K562 (cell line): ENCODE measurements around the gene LIX1L. TPM values are rescaled to one million over a fixed set of nuclear protein-coding genes. Genes with fewer than 3 reads are reported as not detected.

Experiments
- DNMT1 ChIP-seq: fragments of 450-650 bp; IDR thresholded peaks from 2 replicates; pipeline ENCODE4 v1.6.1; 2016; ENCODE audit warnings: antibody characterized with exemption, mild to moderate bottlenecking
- E2F3 ChIP-seq: fragments of 250-450 bp; sonication (Bioruptor Pico); IDR thresholded peaks from 2 replicates; pipeline ENCODE4 v1.4.0; 2020; ENCODE audit warnings: mild to moderate bottlenecking
- FOXP4 ChIP-seq: sonication (generic); formaldehyde crosslinking; IDR thresholded peaks from 2 replicates; pipeline ENCODE4 v1.8.0; 2022; ENCODE audit warnings: mild to moderate bottlenecking, missing genetic modification reagents, borderline replicate concordance
- GABPB2 ChIP-seq: fragments of 250-450 bp; sonication (Bioruptor Pico); conservative IDR thresholded peaks from 2 replicates; pipeline ENCODE4 v1.5.1; 2021; ENCODE audit warnings: mild to moderate bottlenecking
- ILF3 ChIP-seq: fragments of 450-650 bp; IDR thresholded peaks from 2 replicates; pipeline ENCODE4 v1.6.1; 2018; ENCODE audit warnings: antibody characterized with exemption, mild to moderate bottlenecking, moderate library complexity, borderline replicate concordance
- MEF2A ChIP-seq: IDR thresholded peaks from 2 replicates; pipeline ENCODE4 v1.6.1; 2011; ENCODE audit warnings: low read depth, mild to moderate bottlenecking, low read length, moderate library complexity; ENCODE audit not compliant: control insufficient read depth
- MGA ChIP-seq: fragments of 450-650 bp; IDR thresholded peaks from 2 replicates; pipeline ENCODE4 v1.6.1; 2016; ENCODE audit warnings: mild to moderate bottlenecking, moderate library complexity
- MYBL2 ChIP-seq, 2 experiments: fragments of 450-650 bp in 1 of 2; sonication (generic) in 1 of 2; formaldehyde crosslinking in 1 of 2; IDR thresholded peaks; 2 replicates each; pipeline versions ENCODE4 v1.6.1 to v1.8.1; 2017 to 2022; ENCODE audit warnings: borderline replicate concordance in 1 of 2, inconsistent platforms in 1 of 2, low read depth in 1 of 2, mild to moderate bottlenecking in 1 of 2, missing genetic modification reagents in 1 of 2, moderate library complexity in 1 of 2
- NFXL1 ChIP-seq: fragments of 450-650 bp; formaldehyde crosslinking; IDR thresholded peaks from 2 replicates; pipeline ENCODE4 v1.4.0; 2021; ENCODE audit warnings: mild to moderate bottlenecking
- PCBP2 ChIP-seq: fragments of 200-400 bp; formaldehyde crosslinking; IDR thresholded peaks from 2 replicates; pipeline ENCODE4 v1.6.1; 2018; ENCODE audit warnings: low read length, low read depth, mild to moderate bottlenecking, moderate library complexity; ENCODE audit not compliant: poor library complexity, severe bottlenecking
- ZKSCAN8 ChIP-seq: fragments of 200-800 bp; sonication (Bioruptor generic); IDR thresholded peaks from 2 replicates; pipeline ENCODE4 v1.6.1; 2016; ENCODE audit warnings: missing genetic modification characterization, missing compliant biosample characterization
- ZNF217 ChIP-seq: sonication (generic); formaldehyde crosslinking; IDR thresholded peaks from 2 replicates; pipeline ENCODE4 v1.8.0; 2022; ENCODE audit warnings: mild to moderate bottlenecking, missing genetic modification reagents
- ZNF347 ChIP-seq: fragments of 450-650 bp; formaldehyde crosslinking; IDR thresholded peaks from 2 replicates; pipeline ENCODE4 v1.4.0; 2020; ENCODE audit warnings: low read depth, mild to moderate bottlenecking, moderate library complexity
- polyA plus RNA-seq, 8 experiments: library from polyadenylated mRNA; depleted of rRNA in 4 of 8; stranded (reverse) in 5 of 8; unstranded in 3 of 8; fragments of >200 nt; fragmentation: Nextera tagmentation in 2 of 8; fragmentation: Illumina TruSeq in 1 of 8; extraction: Ambion mirVana in 2 of 8; extraction: Trizol in 1 of 8; gene quantifications; 2 replicates each; pipeline versions ENCODE4 v1.2.1 to v1.2.3, GENCODE V29; 2011 to 2014; ENCODE audit warnings: inconsistent platforms in 1 of 8, missing spikeins in 1 of 8
- total RNA-seq, 7 experiments: library from RNA; depleted of rRNA in 6 of 7; stranded (reverse); fragments of >200 nt in 6 of 7; fragmentation: Illumina TruSeq in 2 of 7; extraction: Trizol in 2 of 7; gene quantifications; 2 replicates each; pipeline versions ENCODE4 v1.2.1 to v1.2.3, GENCODE V29; 2011 to 2021; ENCODE audit warnings: low replicate concordance in 1 of 7

The LIX1L gene
- total and polyA plus RNA-seq, 9 of the 15 experiments (the other 6 are each of a cell fraction or from before 2014, with no cell fraction given), result 4.6 to 26.5 (median 12.5) TPM

GRCh38 chr1:145994391-145995120 is 36.7 kb upstream of the LIX1L start (continued):
- TF ChIP-seq MGA (no peak), ILF3 (0 out of 2 replicates have a peak, but pooled peaks have one; percentile 15), MYBL2 (IDR thresholded peaks at IDR 0.05; ENCODE audit: low read depth) (no peak), MYBL2 (CRISPR knock-in tag; IDR thresholded peaks at IDR 0.05; ENCODE audit: borderline replicate concordance) (no peak), E2F3 (CRISPR knock-in tag) (no peak), PCBP2 (no peak), ZNF217 (CRISPR knock-in tag) (no peak), ZKSCAN8 (CRISPR knock-in tag) (peak; percentile 38; the same call in 1 of the 2 replicates), NFXL1 (no peak), GABPB2 (CRISPR knock-in tag) (0 out of 2 replicates have a peak, but pooled peaks have one; percentile 49), DNMT1 (no peak), MEF2A (no peak), FOXP4 (CRISPR knock-in tag) (no peak), ZNF347 (CRISPR knock-in tag) (no peak)
